GM15510 (cell line): ENCODE results near the gene SEC22C.

ENCODE experiments used
- POLR2A ChIP-seq: IDR thresholded peaks from 3 replicates; pipeline ENCODE4 v1.6.1; 2011; ENCODE audit warnings: borderline replicate concordance; ENCODE audit not compliant: insufficient read length; ENCODE audit errors: extremely low read depth

SEC22C gene, protein sequence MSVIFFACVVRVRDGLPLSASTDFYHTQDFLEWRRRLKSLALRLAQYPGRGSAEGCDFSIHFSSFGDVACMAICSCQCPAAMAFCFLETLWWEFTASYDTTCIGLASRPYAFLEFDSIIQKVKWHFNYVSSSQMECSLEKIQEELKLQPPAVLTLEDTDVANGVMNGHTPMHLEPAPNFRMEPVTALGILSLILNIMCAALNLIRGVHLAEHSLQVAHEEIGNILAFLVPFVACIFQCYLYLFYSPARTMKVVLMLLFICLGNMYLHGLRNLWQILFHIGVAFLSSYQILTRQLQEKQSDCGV

GRCh38 chr3:42581709-42582473, at the start of gene SEC22C:
TSS of gene SEC22C (minus strand) at chr3:42581967. CDS start at chr3:42569046, 12,921 bp downstream.
- peak; percentile 86 for TF ChIP-seq POLR2A

- TF ChIP-seq POLR2A = no peak
Measured at GRCh38 chr3:42613462-42613861, 31.7 kb upstream of the SEC22C start.

- TF ChIP-seq POLR2A = no peak
Measured at GRCh38 chr3:42612928-42613327, 31.2 kb upstream of the SEC22C start.

GRCh38 chr3:42612217-42612616, 30.4 kb upstream of the SEC22C start:
- TF ChIP-seq POLR2A = no peak

- no peak for TF ChIP-seq POLR2A
Measured at GRCh38 chr3:42610976-42611375, 29.2 kb upstream of the SEC22C start.

DNA sequence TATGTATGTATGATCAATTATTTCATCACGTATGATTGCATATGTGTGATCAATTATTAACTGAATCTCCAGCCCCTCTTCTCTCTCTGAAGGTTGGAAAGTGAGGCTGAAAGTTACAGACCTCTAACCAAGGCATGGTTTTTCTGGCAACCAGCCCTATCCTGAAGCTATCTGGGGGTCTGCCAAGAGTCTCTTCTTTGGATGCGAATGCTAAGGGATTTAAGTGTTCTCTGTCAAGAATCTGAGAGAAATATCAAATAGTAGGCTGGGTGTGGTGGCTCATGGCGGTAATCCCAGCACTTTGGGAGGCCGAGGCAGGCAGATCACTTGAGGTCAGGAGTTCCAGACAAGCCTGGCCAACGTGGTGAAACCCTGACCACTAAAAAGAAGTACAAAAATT, 26.8 kb upstream of the SEC22C start:
- TF ChIP-seq POLR2A = no peak

- no peak for TF ChIP-seq POLR2A
Measured at GRCh38 chr3:42605546-42606173, 23.9 kb upstream of the SEC22C start.

- TF ChIP-seq POLR2A = no peak
Measured at GRCh38 chr3:42602961-42603360, 21.2 kb upstream of the SEC22C start.

DNA sequence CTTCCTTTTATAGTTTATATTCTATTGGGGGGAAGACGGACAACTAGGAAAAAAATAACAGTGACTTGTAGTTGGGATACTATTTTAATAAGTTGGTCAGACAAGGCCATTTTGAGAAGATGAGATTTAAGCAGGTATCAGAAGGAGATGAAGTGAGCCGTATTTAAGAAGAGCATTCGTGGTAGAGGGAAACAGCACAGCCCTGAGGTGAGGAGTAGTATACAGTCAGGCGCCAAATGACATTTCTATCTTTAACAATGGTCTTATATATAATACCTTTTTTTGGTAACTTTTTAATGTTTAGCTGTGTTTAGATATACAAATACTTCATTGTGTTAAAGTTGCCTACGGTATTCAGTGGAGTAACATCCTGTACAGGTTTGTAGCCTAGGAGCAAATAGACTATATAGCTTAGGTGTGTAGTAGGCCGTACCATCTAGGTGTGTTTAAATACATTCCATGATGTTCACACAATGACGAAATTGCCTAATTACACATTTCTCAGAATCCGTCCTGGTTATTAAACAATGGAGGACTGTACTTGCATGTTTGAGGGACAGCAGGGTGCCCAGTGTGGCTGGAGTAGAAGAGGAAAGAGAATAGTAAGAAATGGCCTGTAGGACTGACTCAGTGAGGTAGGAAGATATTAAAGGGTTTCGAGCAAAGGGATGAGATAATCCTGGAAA, 20.3 kb upstream of the SEC22C start:
- TF ChIP-seq POLR2A = no peak

- no peak for TF ChIP-seq POLR2A
Measured at GRCh38 chr3:42600958-42601675, 19.4 kb upstream of the SEC22C start.

- peak; percentile 76 for TF ChIP-seq POLR2A
Measured at GRCh38 chr3:42600111-42600957, 18.6 kb upstream of the SEC22C start, which contains the start of gene NKTR. TSS of gene NKTR (plus strand) at chr3:42600686. CDS start at chr3:42601007, 321 bp downstream.

GRCh38 chr3:42595682-42596081, 13.9 kb upstream of the SEC22C start:
- no peak for TF ChIP-seq POLR2A

DNA sequence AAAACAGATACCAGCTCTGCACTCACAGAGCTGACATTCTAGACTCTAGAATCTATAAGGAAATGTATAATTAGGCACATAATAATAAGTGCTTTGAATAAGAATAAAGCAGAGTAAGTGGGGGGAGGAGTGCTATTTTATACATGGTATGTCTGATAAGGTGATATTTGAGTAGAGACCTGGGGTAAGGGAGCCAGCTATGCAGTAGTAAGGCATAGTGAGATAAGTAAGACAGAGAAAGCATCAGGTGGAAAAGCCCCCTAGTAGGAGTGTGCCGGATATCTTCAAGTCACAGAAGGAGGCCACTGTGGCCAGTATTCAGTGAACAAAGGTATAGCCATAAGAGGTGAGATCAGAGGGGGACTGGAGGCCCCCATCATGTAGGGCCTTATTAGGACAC, 11.9 kb upstream of the SEC22C start:
- no peak for TF ChIP-seq POLR2A
